H1 (cell line): ENCODE measurements around the gene SLC7A5. TPM values are rescaled to one million over a fixed set of nuclear protein-coding genes. Genes with fewer than 3 reads are reported as not detected.
A peak's percentile ranks its signal among the peaks of the same experiment; 100 is the strongest.

Source experiments
- CTCF ChIA-PET: fragments of 300-600 bp; sonication (Branson Sonifier 250); formaldehyde crosslinking; loops from one replicate; lab custom pipeline; 2021; ENCODE audit not compliant: partially characterized antibody; lab: Charles Lee
- POLR2A ChIA-PET: fragments of 300-600 bp; sonication (Branson Sonifier 250); formaldehyde crosslinking; loops from one replicate; lab custom pipeline; 2021; ENCODE audit warnings: inconsistent platforms; ENCODE audit not compliant: partially characterized antibody; lab: Charles Lee
- DNase-seq, 2 experiments: peaks; one replicate each; pipeline versions ENCODE4 v3.0.0 to v3.0.0-alpha.2; 2010 to 2022; ENCODE audit warnings: low spot score in 2 of 2, low read depth in 1 of 2, mixed read lengths in 1 of 2
- FAIRE-seq: peaks from 2 replicates; lab custom pipeline; 2011; peaks lifted over from hg19 to GRCh38; lab: Jason Lieb, UNC
- H2AFZ ChIP-seq: 2 replicates; pipeline ENCODE4 v1.8.1; 2012; ENCODE audit warnings: low read length, inconsistent platforms
- H2AK5ac ChIP-seq: 2 replicates; pipeline ENCODE4 v1.6.1; 2013; ENCODE audit warnings: low read depth, low read length
- H2BK120ac ChIP-seq: replicated peaks from 2 replicates; pipeline ENCODE3; 2013; ENCODE audit warnings: low read depth, low read length, inconsistent platforms
- H2BK12ac ChIP-seq: 2 replicates; pipeline ENCODE4 v1.6.1; 2013; ENCODE audit warnings: low read depth, low read length
- H2BK15ac ChIP-seq: 2 replicates; pipeline ENCODE4 v1.6.1; 2013; ENCODE audit warnings: low read length
- H2BK20ac ChIP-seq: 2 replicates; pipeline ENCODE4 v1.6.1; 2013; ENCODE audit warnings: low read length
- H2BK5ac ChIP-seq: 2 replicates; pipeline ENCODE4 v1.6.1; 2013; ENCODE audit warnings: low read depth, low read length
- H3K14ac ChIP-seq: 2 replicates; pipeline ENCODE4 v1.6.1; 2013; ENCODE audit warnings: inconsistent platforms; ENCODE audit not compliant: insufficient read length
- H3K18ac ChIP-seq: 2 replicates; pipeline ENCODE4 v1.6.1; 2013; ENCODE audit warnings: low read length; ENCODE audit errors: extremely low read depth
- H3K23ac ChIP-seq: 2 replicates; pipeline ENCODE4 v1.6.1; 2013; ENCODE audit warnings: inconsistent platforms; ENCODE audit not compliant: insufficient read length
- H3K23me2 ChIP-seq: 2 replicates; pipeline ENCODE4 v1.6.1; 2013; ENCODE audit warnings: low read depth, low read length
- H3K27ac ChIP-seq: 2 replicates; pipeline ENCODE4 v1.6.1; 2011; ENCODE audit warnings: low read depth, low read length, inconsistent platforms
- H3K27me3 ChIP-seq, 4 experiments: replicated peaks in 1 of 4; 1 replicate in 1 of 4; 2 replicates in 3 of 4; pipeline versions ENCODE4 v1.6.1 to v1.8.1; 2011 to 2013; ENCODE audit warnings: low read length in 3 of 4, mild to moderate bottlenecking in 3 of 4, inconsistent platforms in 2 of 4, mixed read lengths in 2 of 4, moderate library complexity in 1 of 4; ENCODE audit not compliant: control insufficient read depth in 3 of 4, insufficient read depth in 3 of 4; ENCODE audit errors: extremely low read depth in 1 of 4
- H3K36me3 ChIP-seq, 4 experiments: 2 replicates each; pipeline versions ENCODE4 v1.6.1 to v1.8.1; 2011 to 2013; ENCODE audit warnings: mild to moderate bottlenecking in 4 of 4, low read length in 3 of 4, moderate library complexity in 2 of 4, control low read depth in 1 of 4, inconsistent platforms in 1 of 4; ENCODE audit not compliant: insufficient read depth in 4 of 4, control insufficient read depth in 2 of 4
- H3K4ac ChIP-seq: replicated peaks from 2 replicates; pipeline ENCODE3; 2013; ENCODE audit warnings: low read length, low read depth, mixed read lengths, inconsistent platforms; ENCODE audit not compliant: insufficient read length
- H3K4me1 ChIP-seq, 4 experiments: replicated peaks in 1 of 4; 1 replicate in 1 of 4; 2 replicates in 3 of 4; pipeline versions ENCODE4 v1.6.1 to v1.8.1; 2011 to 2013; ENCODE audit warnings: low read length in 3 of 4, inconsistent platforms in 2 of 4, mixed read lengths in 1 of 4; ENCODE audit not compliant: insufficient read depth in 4 of 4, control insufficient read depth in 3 of 4
- H3K4me2 ChIP-seq, 2 experiments: 2 replicates each; pipeline versions ENCODE4 v1.6.1 to v1.8.1; 2011 to 2013; ENCODE audit warnings: low read depth in 2 of 2, low read length in 2 of 2, control low read depth in 1 of 2, inconsistent platforms in 1 of 2, mild to moderate bottlenecking in 1 of 2; ENCODE audit not compliant: insufficient read depth in 1 of 2
- H3K4me3 ChIP-seq, 4 experiments: fragments of 200-600, 300-600 bp in 1 of 4; sonication (generic), shearing (Covaris generic), sonication (Bioruptor Twin) in 1 of 4; 2 replicates each; pipeline versions ENCODE4 v1.5.1 to v1.8.1; 2011 to 2016; ENCODE audit warnings: low read length in 4 of 4, low read depth in 3 of 4, control low read depth in 2 of 4, inconsistent platforms in 2 of 4, mild to moderate bottlenecking in 2 of 4, mixed read lengths in 1 of 4, moderate library complexity in 1 of 4; ENCODE audit not compliant: insufficient read depth in 2 of 4; ENCODE audit errors: extremely low read depth in 1 of 4
- H3K56ac ChIP-seq: replicated peaks from 2 replicates; pipeline ENCODE3; 2013; ENCODE audit warnings: low read depth, mild to moderate bottlenecking, mixed read lengths, low read length, inconsistent platforms; ENCODE audit not compliant: insufficient read length
- H3K79me1 ChIP-seq: 2 replicates; pipeline ENCODE4 v1.6.1; 2013; ENCODE audit warnings: low read depth, low read length, control low read depth
- H3K79me2 ChIP-seq, 2 experiments: 2 replicates each; pipeline versions ENCODE4 v1.6.1 to v1.8.1; 2012 to 2013; ENCODE audit warnings: low read length in 2 of 2, mild to moderate bottlenecking in 2 of 2, inconsistent platforms in 1 of 2; ENCODE audit not compliant: insufficient read depth in 2 of 2, control insufficient read depth in 1 of 2
- H3K9ac ChIP-seq, 4 experiments: replicated peaks in 1 of 4; 1 replicate in 1 of 4; 2 replicates in 3 of 4; pipeline versions ENCODE4 v1.6.1 to v1.8.1; 2011 to 2013; ENCODE audit warnings: low read depth in 3 of 4, low read length in 3 of 4, control low read depth in 2 of 4, mild to moderate bottlenecking in 2 of 4, moderate library complexity in 2 of 4, inconsistent platforms in 1 of 4; ENCODE audit errors: extremely low read depth in 1 of 4
- H3K9me3 ChIP-seq, 2 experiments: 2 replicates each; pipeline versions ENCODE4 v1.6.1 to v1.8.1; 2012 to 2013; ENCODE audit warnings: mild to moderate bottlenecking in 2 of 2, moderate library complexity in 2 of 2, control low read depth in 1 of 2, inconsistent platforms in 1 of 2, low read depth in 1 of 2, low read length in 1 of 2, mixed read lengths in 1 of 2; ENCODE audit not compliant: insufficient read depth in 2 of 2
- H4K20me1 ChIP-seq, 2 experiments: replicated peaks in 1 of 2; 2 replicates each; pipeline versions ENCODE3 to v1.8.1; 2011 to 2013; ENCODE audit warnings: inconsistent platforms in 2 of 2, low read length in 2 of 2, mild to moderate bottlenecking in 1 of 2; ENCODE audit not compliant: insufficient read depth in 2 of 2, control insufficient read depth in 1 of 2
- H4K5ac ChIP-seq: 2 replicates; pipeline ENCODE4 v1.6.1; 2013; ENCODE audit warnings: low read length, low read depth, mixed read lengths, inconsistent platforms; ENCODE audit not compliant: insufficient read length
- H4K8ac ChIP-seq: 2 replicates; pipeline ENCODE4 v1.8.0; 2013; ENCODE audit warnings: mild to moderate bottlenecking, moderate library complexity, low read length, inconsistent platforms; ENCODE audit not compliant: insufficient read depth; ENCODE audit errors: extremely low read depth
- H4K91ac ChIP-seq: replicated peaks from 2 replicates; pipeline ENCODE3; 2013; ENCODE audit warnings: low read length, mixed read lengths, inconsistent platforms; ENCODE audit not compliant: insufficient read length
- SIN3A ChIP-seq, 2 experiments: IDR thresholded peaks in 1 of 2; conservative IDR thresholded peaks in 1 of 2; 2 replicates each; pipeline ENCODE4 v1.6.1; 2011 to 2012; ENCODE audit warnings: low read length in 2 of 2, improper control_type of control experiment in 1 of 2, low read depth in 1 of 2, mild to moderate bottlenecking in 1 of 2
- SIX5 ChIP-seq: IDR thresholded peaks from 2 replicates; pipeline ENCODE4 v1.6.1; 2011; ENCODE audit warnings: mild to moderate bottlenecking, low read depth, low read length
- SP1 ChIP-seq: IDR thresholded peaks from 2 replicates; pipeline ENCODE4 v1.6.1; 2011; ENCODE audit warnings: low read depth, low read length
- USF2 ChIP-seq: IDR thresholded peaks from 2 replicates; pipeline ENCODE4 v1.6.1; 2011; ENCODE audit warnings: low read length, improper control_type of control experiment
- WGBS, 2 experiments: shearing (Covaris generic) in 1 of 2; methylation state at CpG; one replicate each; pipeline versions ENCODE4 v1.1.6 to v1.1.7; 2013 to 2015; ENCODE audit warnings: low lambda C conversion rate in 2 of 2, mixed read lengths in 2 of 2, inconsistent platforms in 1 of 2, low coverage in 1 of 2, missing lambda C conversion rate in 1 of 2; ENCODE audit not compliant: insufficient replicate concordance in 2 of 2, insufficient coverage in 1 of 2, insufficient read length in 1 of 2; ENCODE audit errors: extremely low coverage in 1 of 2, missing lambda C conversion rate in 1 of 2; 5-methylcytosine and 5-hydroxymethylcytosine counted together
- polyA plus RNA-seq, 7 experiments: library from polyadenylated mRNA; depleted of rRNA in 3 of 7; stranded (reverse) in 5 of 7; unstranded in 2 of 7; fragments of >200 nt in 5 of 7; fragments of 200-250 nt in 2 of 7; gene quantifications; 1 replicate in 5 of 7; 2 replicates in 1 of 7; 4 replicates in 1 of 7; pipeline versions ENCODE4 v1.2.1 to v1.2.3, GENCODE V29; 2011 to 2013; ENCODE audit warnings: missing spikeins in 2 of 7, mixed read lengths in 2 of 7
- total RNA-seq: library from RNA; stranded (reverse); fragmentation: NEBNext Ultra II Directional; extraction: Animal tissue kit (Norgen Biotek cat#: 25700); gene quantifications from 2 replicates; pipeline ENCODE4 v1.2.1, GENCODE V29; 2021

The SLC7A5 gene
- total and polyA plus RNA-seq, 2 of the 8 experiments (the other 6 are each of a cell fraction or from before 2014, with no cell fraction given): 68.2 to 341 TPM

- no peak overlapping the region for H3K56ac ChIP-seq
- H3K9me3 ChIP-seq: no peaks in the 10 kb centered on the region
- no peak overlapping the region for H2BK5ac ChIP-seq
- H3K23me2 ChIP-seq: no peaks in the 10 kb centered on the region
- H3K36me3 ChIP-seq: peaks cover 7 to 63% (median 36%) of the 10 kb centered on the region in 4 experiments; a peak in 6 of 8 replicates
- H3K9ac ChIP-seq: no peak overlapping the region
- CTCF ChIA-PET: interaction anchor here (0.6 to 3.2 kb wide), 8 partner anchors 11 to 967 kb away, joined by 3 to 24 read pairs (median 4); no protein-coding TSS in a partner anchor
- H2AK5ac ChIP-seq: no peak overlapping the region
- H2BK15ac ChIP-seq: no peak overlapping the region
- POLR2A ChIA-PET: interaction anchor here (0.8 to 4.7 kb wide), 11 partner anchors 10 to 109 kb away, joined by 3 to 22 read pairs (median 13); partner anchors contain the start of gene SLC7A5
- no peaks in the 10 kb centered on the region for H3K27me3 ChIP-seq
- no peak overlapping the region for H3K4ac ChIP-seq
- no peak overlapping the region for H2BK12ac ChIP-seq
- no peak for FAIRE-seq
- no peak overlapping the region for H3K23ac ChIP-seq
- H3K27ac ChIP-seq: no peak overlapping the region
- 94% methylated on average over 32 of the region's 34 CpGs; no CpG with 5 or more reads in 1 of the 2 experiments for WGBS, 2 experiments
- H4K5ac ChIP-seq: no peak overlapping the region
- H2AFZ ChIP-seq: no peak overlapping the region
- no peak overlapping the region for H4K91ac ChIP-seq
- H3K4me1 ChIP-seq: peaks cover 0 to 26% (median 15%) of the 10 kb centered on the region in 4 experiments; a peak in 6 of 7 replicates
- no peak overlapping the region for H3K4me3 ChIP-seq
- no peak overlapping the region for H2BK120ac ChIP-seq
- no peaks in the 10 kb centered on the region; the same call in none of the 2 replicates for H3K79me1 ChIP-seq
- no peak for DNase-seq
- H3K79me2 ChIP-seq: no peaks in the 10 kb centered on the region
- TF ChIP-seq SP1 (peak; percentile 55; the same call in 1 of the 2 replicates), SIN3A (conservative IDR thresholded peaks at IDR 0.05 in 1 of 2, IDR thresholded peaks at IDR 0.05 in 1 of 2; ENCODE audit: low read depth in 1 of 2, low read length in 2 of 2) (peak in 1 of 2 experiments; percentile 87; a peak in 1 of 4 replicates), SIX5 (peak; percentile 35; the same call in 1 of the 2 replicates), USF2 (no peak)
- no peak overlapping the region; the same call in 1 of the 2 replicates for H4K8ac ChIP-seq
- H4K20me1 ChIP-seq: peaks cover 1 to 3% of the 10 kb centered on the region in 2 experiments
- no peak overlapping the region for H3K14ac ChIP-seq
- no peak overlapping the region for H2BK20ac ChIP-seq
- H3K4me2 ChIP-seq: no peak overlapping the region
- no peak overlapping the region for H3K18ac ChIP-seq
Observed at GRCh38 chr16:87832741-87833502, 36.4 kb downstream of the SLC7A5 start.
